MM.1S (cell line): ENCODE results near the gene PBXIP1.

Experiments
- DNase-seq: peaks from one replicate; pipeline ENCODE4 v3.0.0-alpha.2; 2015
- H2AFZ ChIP-seq: fragments of 300-600 bp; sonication (generic); 2 replicates; pipeline ENCODE4 v1.6.0; 2016; ENCODE audit warnings: antibody characterized with exemption, low read length
- H3F3A ChIP-seq: fragments of 300-600 bp; sonication (generic); 2 replicates; pipeline ENCODE4 v1.6.1; 2016; ENCODE audit warnings: mild to moderate bottlenecking, antibody characterized with exemption, low read length, moderate library complexity, mixed read lengths; ENCODE audit not compliant: insufficient read depth
- H3K27ac ChIP-seq: fragments of 300-600 bp; sonication (generic); 2 replicates; pipeline ENCODE4 v1.5.1; 2016; ENCODE audit warnings: mild to moderate bottlenecking, low read length
- H3K27me3 ChIP-seq: fragments of 300-600 bp; sonication (generic); replicated peaks from 2 replicates; pipeline ENCODE4 v1.6.0; 2016; ENCODE audit warnings: low read length; ENCODE audit not compliant: insufficient read depth
- H3K36me3 ChIP-seq: fragments of 300-600 bp; sonication (generic); replicated peaks from 2 replicates; pipeline ENCODE4 v1.6.1; 2016; ENCODE audit warnings: mild to moderate bottlenecking, low read length, mixed read lengths; ENCODE audit not compliant: insufficient read depth
- H3K4me1 ChIP-seq: fragments of 300-600 bp; sonication (generic); 2 replicates; pipeline ENCODE4 v1.6.1; 2016; ENCODE audit warnings: low read length, mixed read lengths
- H3K4me2 ChIP-seq: fragments of 300-600 bp; sonication (generic); 2 replicates; pipeline ENCODE4 v1.6.0; 2016; ENCODE audit warnings: low read depth, low read length
- H3K4me3 ChIP-seq: fragments of 300-600 bp; sonication (generic); 2 replicates; pipeline ENCODE4 v1.5.1; 2016; ENCODE audit warnings: low read length, mixed read lengths
- H3K79me2 ChIP-seq: fragments of 300-600 bp; sonication (generic); 2 replicates; pipeline ENCODE4 v1.6.1; 2016; ENCODE audit warnings: mixed run types, low read length, mixed read lengths
- H3K9ac ChIP-seq: fragments of 300-600 bp; sonication (generic); 2 replicates; pipeline ENCODE4 v1.6.1; 2016; ENCODE audit warnings: low read length, mixed read lengths
- H3K9me2 ChIP-seq: fragments of 300-600 bp; sonication (generic); replicated peaks from 2 replicates; pipeline ENCODE4 v1.6.1; 2016; ENCODE audit warnings: mild to moderate bottlenecking, low read length, mixed read lengths; ENCODE audit not compliant: insufficient read depth
- H3K9me3 ChIP-seq: fragments of 300-600 bp; sonication (generic); replicated peaks from 2 replicates; pipeline ENCODE4 v1.6.1; 2016; ENCODE audit warnings: mild to moderate bottlenecking, low read length, mixed read lengths; ENCODE audit not compliant: insufficient read depth
- H4K20me1 ChIP-seq: fragments of 300-600 bp; sonication (generic); 2 replicates; pipeline ENCODE4 v1.6.1; 2016; ENCODE audit warnings: mild to moderate bottlenecking, low read length, moderate library complexity, mixed read lengths; ENCODE audit not compliant: insufficient read depth
- EZH2 ChIP-seq: fragments of 300-600 bp; sonication (generic); optimal IDR thresholded peaks from 2 replicates; pipeline ENCODE3; 2017; ENCODE audit warnings: low read depth, mild to moderate bottlenecking, antibody characterized with exemption, low read length, mixed read lengths
- EZH2phosphoT487 ChIP-seq: fragments of 300-600 bp; sonication (generic); IDR thresholded peaks from 2 replicates; pipeline ENCODE4 v1.6.1; 2018; ENCODE audit warnings: antibody characterized with exemption, low read length
- TF ChIP-seq, protein P1 (sequence below): fragments of 300-600 bp; sonication (generic); IDR thresholded peaks from 2 replicates; pipeline ENCODE4 v1.5.1; 2016; ENCODE audit warnings: antibody characterized with exemption, low read length, mixed read lengths

PBXIP1 gene

DNA sequence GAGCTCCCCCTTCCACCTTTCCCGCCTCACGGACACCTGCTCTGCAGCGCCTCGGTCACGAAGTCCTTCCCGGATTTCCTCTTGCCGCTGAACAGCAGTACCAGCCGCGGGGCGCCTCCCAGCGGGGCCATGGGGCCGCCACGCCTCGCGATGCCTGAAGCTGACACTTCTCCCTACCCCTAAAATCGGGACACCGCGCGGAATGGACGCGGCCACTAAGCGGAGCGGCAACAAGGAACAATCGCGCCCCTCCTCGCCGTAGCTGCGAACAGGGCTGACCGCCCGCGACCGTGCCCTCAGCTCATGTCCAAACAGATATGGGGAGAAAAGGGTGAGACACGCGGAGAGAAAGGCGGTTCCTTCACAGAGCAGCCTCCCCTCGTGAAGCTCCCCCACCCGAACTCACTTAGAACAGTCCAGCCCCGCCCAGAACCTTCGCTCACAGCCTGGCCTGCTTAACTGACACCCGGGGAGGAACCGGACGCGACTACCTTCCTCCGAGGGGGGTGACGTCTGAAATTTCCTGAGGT is 19.3 kb downstream of the PBXIP1 start, which contains the start of gene PMVK:
TSS of gene PMVK (minus strand) at position 165 of the 530 bp plus-strand sequence. CDS start at position 131, 34 bp downstream.
- peaks cover 44% of the 10 kb centered on the region for H3F3A ChIP-seq
- peak within 1 kb of the TSS; percentile 92 for H3K4me2 ChIP-seq
- H3K4me1 ChIP-seq = peaks cover 45% of the 10 kb centered on the region
- H3K9me2 ChIP-seq = no peaks in the 10 kb centered on the region
- peak within 1 kb of the TSS; percentile 94 for H3K9ac ChIP-seq
- peak within 1 kb of the TSS; percentile 68 for H3K4me3 ChIP-seq
- H3K27ac ChIP-seq = peak within 1 kb of the TSS; percentile 91
- H3K36me3 ChIP-seq = no peaks in the 10 kb centered on the region
- peaks cover 38% of the 10 kb centered on the region for H3K79me2 ChIP-seq
- peak within 1 kb of the TSS; percentile 67 for H2AFZ ChIP-seq
- no peaks in the 10 kb centered on the region for H3K9me3 ChIP-seq
- TF ChIP-seq EZH2phosphoT487 (no peak), EZH2 (no peak)
- TF ChIP-seq, protein P1, sequence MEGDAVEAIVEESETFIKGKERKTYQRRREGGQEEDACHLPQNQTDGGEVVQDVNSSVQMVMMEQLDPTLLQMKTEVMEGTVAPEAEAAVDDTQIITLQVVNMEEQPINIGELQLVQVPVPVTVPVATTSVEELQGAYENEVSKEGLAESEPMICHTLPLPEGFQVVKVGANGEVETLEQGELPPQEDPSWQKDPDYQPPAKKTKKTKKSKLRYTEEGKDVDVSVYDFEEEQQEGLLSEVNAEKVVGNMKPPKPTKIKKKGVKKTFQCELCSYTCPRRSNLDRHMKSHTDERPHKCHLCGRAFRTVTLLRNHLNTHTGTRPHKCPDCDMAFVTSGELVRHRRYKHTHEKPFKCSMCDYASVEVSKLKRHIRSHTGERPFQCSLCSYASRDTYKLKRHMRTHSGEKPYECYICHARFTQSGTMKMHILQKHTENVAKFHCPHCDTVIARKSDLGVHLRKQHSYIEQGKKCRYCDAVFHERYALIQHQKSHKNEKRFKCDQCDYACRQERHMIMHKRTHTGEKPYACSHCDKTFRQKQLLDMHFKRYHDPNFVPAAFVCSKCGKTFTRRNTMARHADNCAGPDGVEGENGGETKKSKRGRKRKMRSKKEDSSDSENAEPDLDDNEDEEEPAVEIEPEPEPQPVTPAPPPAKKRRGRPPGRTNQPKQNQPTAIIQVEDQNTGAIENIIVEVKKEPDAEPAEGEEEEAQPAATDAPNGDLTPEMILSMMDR = peak; percentile 60
- no peaks in the 10 kb centered on the region for H4K20me1 ChIP-seq
- DNase-seq = peak; percentile 100
- no peaks in the 10 kb centered on the region for H3K27me3 ChIP-seq

DNA sequence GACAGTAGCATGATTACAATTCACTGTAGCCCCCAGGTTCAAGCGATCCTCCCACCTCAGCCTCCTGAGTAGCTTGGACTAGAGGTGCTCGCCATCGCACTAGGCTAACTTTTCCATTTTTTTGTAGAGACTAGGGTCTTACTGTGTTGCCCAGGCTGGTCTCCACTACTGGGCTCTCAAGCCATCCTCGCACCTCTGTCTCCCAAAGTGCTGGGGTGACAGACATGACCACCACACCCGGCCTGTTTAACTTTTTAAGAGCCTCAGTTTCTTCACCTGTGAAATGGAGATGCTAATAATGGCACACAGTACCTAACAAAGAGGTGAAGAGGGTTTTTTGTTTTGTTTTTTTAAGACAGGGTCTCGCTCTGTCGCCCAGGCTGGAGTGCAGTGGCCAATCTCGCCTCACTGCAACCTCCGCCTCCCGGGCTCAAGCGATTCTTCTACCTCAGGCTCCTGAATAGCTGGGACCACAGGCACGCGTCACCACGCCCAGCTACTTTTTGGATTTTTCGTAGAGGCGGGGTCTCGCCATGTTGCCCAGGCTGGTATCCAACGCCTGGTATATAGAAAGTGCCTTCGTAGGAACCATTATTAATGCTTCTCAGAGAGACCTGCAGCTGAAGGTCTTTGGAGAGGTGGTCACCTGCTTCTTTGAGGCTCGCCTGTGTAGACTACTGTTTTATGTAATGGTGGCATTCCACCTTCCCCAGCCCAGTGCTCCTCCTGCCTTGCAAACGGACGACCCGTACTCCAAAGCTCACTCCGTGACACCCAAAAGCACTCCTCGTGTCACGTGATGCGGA is 19.9 kb downstream of the PBXIP1 start:
- H3K9ac ChIP-seq = peak overlapping the region; percentile 94
- no peaks in the 10 kb centered on the region for H3K27me3 ChIP-seq
- H3K9me3 ChIP-seq = no peaks in the 10 kb centered on the region
- peaks cover 38% of the 10 kb centered on the region for H3K4me1 ChIP-seq
- peak overlapping the region; percentile 68 for H3K4me3 ChIP-seq
- H3K36me3 ChIP-seq = no peaks in the 10 kb centered on the region
- H3F3A ChIP-seq = peaks cover 37% of the 10 kb centered on the region
- H3K9me2 ChIP-seq = no peaks in the 10 kb centered on the region
- H2AFZ ChIP-seq = peak overlapping the region; percentile 67
- H3K27ac ChIP-seq = peak overlapping the region; percentile 91
- TF ChIP-seq EZH2 (no peak), EZH2phosphoT487 (no peak)
- TF ChIP-seq, protein P1 = no peak
- no peak for DNase-seq
- H3K4me2 ChIP-seq = peak overlapping the region; percentile 92
- no peaks in the 10 kb centered on the region for H4K20me1 ChIP-seq
- peaks cover 31% of the 10 kb centered on the region for H3K79me2 ChIP-seq

DNA sequence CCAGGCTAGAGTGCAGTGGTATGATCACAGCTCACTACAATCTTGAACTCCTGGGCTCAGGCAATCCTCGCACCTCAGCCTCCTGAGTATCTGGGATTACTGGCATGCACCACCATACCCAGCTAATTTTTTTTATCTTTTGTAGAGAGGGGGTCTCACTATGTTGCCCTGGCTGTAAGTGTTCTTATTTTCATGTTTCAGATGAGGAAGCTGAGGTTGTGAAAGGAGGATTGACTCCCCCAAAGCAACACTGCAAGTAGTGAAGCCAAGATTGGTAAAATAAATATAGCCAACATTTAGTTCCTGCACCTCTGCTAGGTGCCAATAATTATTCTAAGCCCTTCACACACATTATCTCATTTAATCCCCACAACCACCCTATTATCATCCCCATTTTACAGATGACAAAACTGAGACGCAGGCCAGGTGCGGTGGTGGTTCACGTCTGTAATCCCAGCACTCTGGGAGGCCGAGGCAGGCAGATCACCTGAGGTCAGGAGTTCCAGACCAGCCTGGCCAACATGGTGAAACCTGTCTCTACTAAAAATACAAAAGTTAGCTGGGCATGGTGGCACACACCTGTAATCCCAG is 21.4 kb downstream of the PBXIP1 start:
- Histone ChIP-seq H3K36me3 (no peaks in the 10 kb centered on the region), H3K9me3 (no peaks in the 10 kb centered on the region), H3K9ac (no peak overlapping the region), H3K27ac (no peak overlapping the region), H2AFZ (no peak overlapping the region), H4K20me1 (no peaks in the 10 kb centered on the region), H3K9me2 (no peaks in the 10 kb centered on the region), H3K4me3 (no peak overlapping the region), H3F3A (peaks cover 31% of the 10 kb centered on the region), H3K4me2 (no peak overlapping the region), H3K4me1 (peaks cover 27% of the 10 kb centered on the region), H3K27me3 (no peaks in the 10 kb centered on the region), H3K79me2 (peaks cover 27% of the 10 kb centered on the region)
- TF ChIP-seq EZH2 (no peak), EZH2phosphoT487 (no peak)
- TF ChIP-seq, protein P1 = no peak
- DNase-seq = no peak
